ENCODE data around the gene GAB2.

DNA sequence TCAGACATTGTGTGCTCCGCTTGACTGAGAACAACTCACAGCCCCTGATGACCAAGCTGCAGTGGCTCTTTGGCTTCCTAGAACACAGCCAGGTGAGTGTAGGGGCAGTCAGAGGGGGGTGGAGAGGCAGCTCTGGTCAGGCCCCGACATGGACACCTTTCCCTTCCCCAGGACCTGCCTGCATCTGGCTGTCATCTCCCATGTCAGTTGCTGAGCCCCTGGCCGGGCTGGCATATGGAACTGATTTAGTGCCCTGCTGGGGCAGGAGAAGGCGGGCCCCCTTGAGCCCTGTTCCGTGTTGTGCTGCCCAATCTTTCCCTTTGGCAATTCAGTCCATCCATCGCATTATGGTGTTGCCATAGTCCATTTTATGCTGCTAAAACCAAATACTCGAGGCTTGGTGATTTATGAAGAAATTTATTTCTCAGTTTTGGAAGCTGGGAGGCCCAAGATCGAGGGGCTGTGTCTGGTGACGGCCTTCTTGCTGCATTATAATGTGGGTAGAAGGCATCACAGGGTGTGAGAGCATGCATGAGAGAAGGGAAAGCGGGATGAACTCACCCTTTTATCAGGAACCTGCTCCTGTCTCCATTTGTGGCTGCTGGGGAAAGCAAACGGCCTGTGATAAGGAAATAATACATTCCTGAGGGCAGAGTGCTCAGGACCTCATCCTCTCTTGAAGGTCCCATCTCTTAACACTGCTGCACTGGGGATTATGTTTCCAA is 209.9 kb downstream of the GAB2 start:
- no peak for TF ChIP-seq ZNF8 (CRISPR knock-in tag; IDR thresholded peaks at IDR 0.05)
- TF ChIP-seq CSDC2 (CRISPR knock-in tag; IDR thresholded peaks at IDR 0.05), result no peak
- no peak for TF ChIP-seq ARNTL (CRISPR knock-in tag; IDR thresholded peaks at IDR 0.05; ENCODE audit: borderline replicate concordance, low read depth)
- no peak for TF ChIP-seq RARB (CRISPR knock-in tag; IDR thresholded peaks at IDR 0.05)
- TF ChIP-seq ZFP3 (CRISPR knock-in tag; IDR thresholded peaks at IDR 0.05), result no peak
- TF ChIP-seq BACH2 (CRISPR knock-in tag; IDR thresholded peaks at IDR 0.05; ENCODE audit: borderline replicate concordance), result no peak

Data from SK-N-SH treated with all-trans-retinoic acid at 6 μM for 48 hours (cell line).